GM18520 (cell line): Measurements from ENCODE around the gene TMEM248.
"Not testable (repeated sequence)": the region's sequence is repeated elsewhere in the genome, so short reads cannot be mapped to it uniquely, and the experiment has no call there.

Experiments
- ATAC-seq: cut with Tn5 transposase; IDR thresholded peaks from one replicate; pipeline ENCODE4 v1.9.1; 2021; ENCODE audit not compliant: unreplicated experiment

Gene TMEM248

GRCh38 chr7:66948480-66949109, 27.6 kb downstream of the TMEM248 start:
- ATAC-seq, result no peak

- no peak for ATAC-seq
Measured at GRCh38 chr7:66950311-66950710, 29.3 kb downstream of the TMEM248 start.

GRCh38 chr7:66950763-66951162, 29.7 kb downstream of the TMEM248 start:
- ATAC-seq, result no peak

GRCh38 chr7:66952343-66953043, 31.5 kb downstream of the TMEM248 start:
- ATAC-seq, result no peak

- no peak for ATAC-seq
Measured at GRCh38 chr7:66953044-66953427, 32.0 kb downstream of the TMEM248 start.

- no peak for ATAC-seq
Measured at GRCh38 chr7:66957595-66958290, 36.7 kb downstream of the TMEM248 start.

- no peak for ATAC-seq
Measured at GRCh38 chr7:66958538-66959350, 37.7 kb downstream of the TMEM248 start.

- ATAC-seq, result no peak
Measured at GRCh38 chr7:66960192-66960591, 39.2 kb downstream of the TMEM248 start.

GRCh38 chr7:66961096-66961495, 40.1 kb downstream of the TMEM248 start:
- no peak for ATAC-seq

- ATAC-seq, result no peak
Measured at GRCh38 chr7:66964411-66964810, 43.4 kb downstream of the TMEM248 start.

GRCh38 chr7:66967029-66967428, 46.0 kb downstream of the TMEM248 start:
- no peak for ATAC-seq

- ATAC-seq, result not testable (repeated sequence)
Measured at GRCh38 chr7:66969001-66969400, 48.0 kb downstream of the TMEM248 start.

GRCh38 chr7:66970310-66970709, 49.3 kb downstream of the TMEM248 start:
- ATAC-seq, result no peak

- no peak for ATAC-seq
Measured at GRCh38 chr7:66974986-66975590, 54.1 kb downstream of the TMEM248 start.

GRCh38 chr7:66978312-66978711, 57.3 kb downstream of the TMEM248 start:
- ATAC-seq, result not testable (repeated sequence)

- ATAC-seq, result not testable (repeated sequence)
Measured at GRCh38 chr7:66979013-66979412, 58.0 kb downstream of the TMEM248 start.

GRCh38 chr7:66980336-66980735, 59.3 kb downstream of the TMEM248 start:
- ATAC-seq, result not testable (repeated sequence)

- ATAC-seq, result not testable (repeated sequence)
Measured at GRCh38 chr7:66989552-66989951, 68.5 kb downstream of the TMEM248 start.

GRCh38 chr7:66994051-66994450, 73.0 kb downstream of the TMEM248 start:
- not testable (repeated sequence) for ATAC-seq

GRCh38 chr7:66994691-66995049, 73.6 kb downstream of the TMEM248 start:
- ATAC-seq, result peak; percentile 21
